Sigmoid colon (tissue), 7 donors: Measurements from ENCODE around the gene NFIA. TPM values are rescaled to one million over a fixed set of nuclear protein-coding genes. Genes with fewer than 3 reads are reported as not detected.

Experiments used
- DNase-seq: peaks from one replicate; pipeline ENCODE4 v3.0.0-alpha.2; 2019
- H3K27ac ChIP-seq, 4 donors: fragments of 200-600 bp; sonication (generic); one replicate each; pipeline ENCODE4 v1.5.1; 2016 to 2019; ENCODE audit warnings: mild to moderate bottlenecking in 1 of 4
- H3K27me3 ChIP-seq, 3 donors: fragments of 200-600 bp; sonication (generic); one replicate each; pipeline ENCODE4 v1.5.1; 2019; ENCODE audit warnings: mild to moderate bottlenecking in 1 of 3
- H3K36me3 ChIP-seq, 4 donors: fragments of 200-600 bp; sonication (generic); one replicate each; pipeline ENCODE4 v1.5.1; 2016 to 2019
- H3K4me1 ChIP-seq, 4 donors: fragments of 200-600 bp; sonication (generic); one replicate each; pipeline ENCODE4 v1.5.1; 2017 to 2019
- H3K4me3 ChIP-seq, 4 donors: fragments of 200-600 bp; sonication (generic); one replicate each; pipeline ENCODE4 v1.5.1; 2017 to 2019; ENCODE audit warnings: mild to moderate bottlenecking in 2 of 4, moderate library complexity in 1 of 4
- H3K9me3 ChIP-seq, 4 donors: fragments of 200-600 bp in 3 of 4; sonication (generic) in 3 of 4; one replicate each; pipeline versions ENCODE4 v1.5.1 to v1.6.1; 2013 to 2019
- EP300 ChIP-seq, 4 donors: sonication (generic); formaldehyde crosslinking; IDR thresholded peaks; one replicate each; pipeline ENCODE4 v1.6.1; 2017; ENCODE audit warnings: antibody characterized with exemption in 4 of 4
- POLR2A ChIP-seq, 2 donors: fragments of 450-650 bp; IDR thresholded peaks; one replicate each; pipeline ENCODE4 v1.6.1; 2016; ENCODE audit warnings: antibody characterized with exemption in 2 of 2, mild to moderate bottlenecking in 2 of 2, moderate library complexity in 2 of 2
- POLR2AphosphoS5 ChIP-seq, 4 donors: sonication (generic); formaldehyde crosslinking; IDR thresholded peaks; one replicate each; pipeline ENCODE4 v1.6.1; 2017; ENCODE audit warnings: antibody characterized with exemption in 4 of 4
- WGBS, 2 donors: extraction: QIAGEN DNeasy Blood & Tissue Kit; methylation state at CpG; one replicate each; pipeline ENCODE4 v1.1.7; 2013; 5-methylcytosine and 5-hydroxymethylcytosine counted together
- intact Hi-C: fragments of 100-400 bp; cut with DNase I; formaldehyde crosslinking; loops from one replicate; pipeline ENCODE4 v1.15.1; 2023
- polyA plus RNA-seq, 3 donors: library from polyadenylated mRNA; stranded (reverse); fragments of 200-250 nt; gene quantifications; one replicate each; pipeline ENCODE4 v1.2.3, GENCODE V29; 2013
- total RNA-seq, 4 donors: library from RNA; depleted of rRNA; stranded (reverse); fragments of >200 nt; gene quantifications; one replicate each; pipeline ENCODE4 v1.1.0, GENCODE V29; 2016
- TF ChIP-seq, protein P1 (sequence below), 4 experiments: fragments of 450-650 bp in 3 of 4; fragments of 200-600 bp in 1 of 4; IDR thresholded peaks; one replicate each; pipeline ENCODE4 v1.5.1; 2016 to 2019; ENCODE audit warnings: antibody characterized with exemption in 4 of 4, mild to moderate bottlenecking in 3 of 4, moderate library complexity in 2 of 4
- donor health status: healthy with polysubstance abuse.
- donor health status: Bipolar disorder and iron deficiency.
- donor health status: healthy.

The NFIA gene
- total and polyA plus RNA-seq, 7 donors: 2.3 to 154 (median 79.7) TPM

GRCh38 chr1:61051719-61052394 lies 30.5 kb upstream of the NFIA start:
- no peak for TF ChIP-seq POLR2A (IDR thresholded peaks at IDR 0.05)
- no peak for TF ChIP-seq POLR2AphosphoS5 (IDR thresholded peaks at IDR 0.05)
- no peak for TF ChIP-seq EP300 (IDR thresholded peaks at IDR 0.05)
- TF ChIP-seq, protein P1, sequence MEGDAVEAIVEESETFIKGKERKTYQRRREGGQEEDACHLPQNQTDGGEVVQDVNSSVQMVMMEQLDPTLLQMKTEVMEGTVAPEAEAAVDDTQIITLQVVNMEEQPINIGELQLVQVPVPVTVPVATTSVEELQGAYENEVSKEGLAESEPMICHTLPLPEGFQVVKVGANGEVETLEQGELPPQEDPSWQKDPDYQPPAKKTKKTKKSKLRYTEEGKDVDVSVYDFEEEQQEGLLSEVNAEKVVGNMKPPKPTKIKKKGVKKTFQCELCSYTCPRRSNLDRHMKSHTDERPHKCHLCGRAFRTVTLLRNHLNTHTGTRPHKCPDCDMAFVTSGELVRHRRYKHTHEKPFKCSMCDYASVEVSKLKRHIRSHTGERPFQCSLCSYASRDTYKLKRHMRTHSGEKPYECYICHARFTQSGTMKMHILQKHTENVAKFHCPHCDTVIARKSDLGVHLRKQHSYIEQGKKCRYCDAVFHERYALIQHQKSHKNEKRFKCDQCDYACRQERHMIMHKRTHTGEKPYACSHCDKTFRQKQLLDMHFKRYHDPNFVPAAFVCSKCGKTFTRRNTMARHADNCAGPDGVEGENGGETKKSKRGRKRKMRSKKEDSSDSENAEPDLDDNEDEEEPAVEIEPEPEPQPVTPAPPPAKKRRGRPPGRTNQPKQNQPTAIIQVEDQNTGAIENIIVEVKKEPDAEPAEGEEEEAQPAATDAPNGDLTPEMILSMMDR (IDR thresholded peaks at IDR 0.05): no peak
- peak overlapping the region in 3 of 4 donors; percentile 66 to 94 (median 88) for H3K4me3 ChIP-seq
- H3K36me3 ChIP-seq: no peaks in the 10 kb centered on the region
- peaks cover 0 to 58% (median 51%) of the 10 kb centered on the region in 4 donors for H3K4me1 ChIP-seq
- peak; percentile 76 for DNase-seq
- no peaks in the 10 kb centered on the region for H3K9me3 ChIP-seq
- peak overlapping the region; percentile 94 to 99 (median 98) for H3K27ac ChIP-seq
- intact Hi-C loops: loop anchor here (2.0 to 10.0 kb wide), 6 partner anchors 29 to 800 kb away; no protein-coding TSS in a partner anchor
- WGBS, 2 donors: 81 to 94% methylated on average over 23 of the region's 23 CpGs
- H3K27me3 ChIP-seq: no peaks in the 10 kb centered on the region

DNA sequence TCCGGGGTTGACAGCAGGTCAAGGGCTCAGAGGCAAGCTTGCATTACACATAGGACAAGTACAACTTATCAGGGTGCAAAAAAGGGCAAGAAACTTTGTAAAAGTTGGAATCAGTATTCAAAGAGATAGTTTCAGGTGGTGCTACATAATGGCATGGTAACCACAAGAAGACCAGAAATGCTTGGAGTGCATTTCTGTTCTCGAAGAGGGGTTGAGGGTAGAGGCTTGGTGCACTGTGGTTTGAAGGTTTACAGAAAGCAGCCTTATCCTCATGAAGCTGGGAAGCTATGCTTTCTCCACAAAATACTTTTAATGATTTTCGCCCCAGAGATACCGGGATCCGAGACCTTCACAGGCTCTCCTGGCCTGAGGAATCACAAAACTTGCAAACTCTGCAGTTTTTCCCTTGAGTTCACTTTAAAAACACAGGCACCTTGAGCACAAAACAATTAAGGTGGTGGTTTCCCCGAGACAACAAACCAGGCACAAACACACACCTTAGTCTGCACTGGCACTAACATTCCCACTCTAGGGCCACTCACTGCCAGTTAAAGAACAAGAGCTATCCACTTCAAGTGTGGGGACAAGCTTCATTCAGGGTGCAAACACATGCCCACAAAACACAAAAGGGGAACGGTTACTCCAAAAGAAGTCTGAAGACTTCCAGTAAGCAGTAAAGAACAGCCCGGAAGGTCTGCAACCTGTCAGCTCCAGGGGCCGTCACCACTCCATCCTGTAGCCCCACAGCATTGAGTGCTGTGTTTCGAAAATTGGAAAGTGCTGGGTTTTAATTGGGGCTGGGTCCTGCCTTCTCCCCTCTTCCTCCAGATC lies 29.8 kb upstream of the NFIA start:
- DNase-seq: no peak
- peak overlapping the region; percentile 94 to 99 (median 98) for H3K27ac ChIP-seq
- H3K9me3 ChIP-seq: no peaks in the 10 kb centered on the region
- no peaks in the 10 kb centered on the region for H3K27me3 ChIP-seq
- TF ChIP-seq POLR2AphosphoS5 (IDR thresholded peaks at IDR 0.05) (no peak), POLR2A (IDR thresholded peaks at IDR 0.05) (no peak), EP300 (IDR thresholded peaks at IDR 0.05) (no peak)
- TF ChIP-seq, protein P1 (IDR thresholded peaks at IDR 0.05): no peak
- intact Hi-C loops: loop anchor here (5.0 to 10.0 kb wide), 3 partner anchors 132 to 800 kb away; no protein-coding TSS in a partner anchor
- 64 to 85% methylated on average over 10 of the region's 10 CpGs for WGBS, 2 donors
- no peaks in the 10 kb centered on the region for H3K36me3 ChIP-seq
- peak overlapping the region in 2 of 4 donors; percentile 88 to 94 for H3K4me3 ChIP-seq
- H3K4me1 ChIP-seq: peaks cover 0 to 59% (median 52%) of the 10 kb centered on the region in 4 donors

- H3K27me3 ChIP-seq: no peaks in the 10 kb centered on the region
- intact Hi-C loops: loop anchor here (5.0 to 10.0 kb wide), 3 partner anchors 132 to 799 kb away; no protein-coding TSS in a partner anchor
- no peak for TF ChIP-seq POLR2AphosphoS5 (IDR thresholded peaks at IDR 0.05)
- no peak for TF ChIP-seq POLR2A (IDR thresholded peaks at IDR 0.05)
- no peak for TF ChIP-seq EP300 (IDR thresholded peaks at IDR 0.05)
- TF ChIP-seq, protein P1 (IDR thresholded peaks at IDR 0.05): no peak
- whole genome bisulfite sequencing, 2 donors: 39 to 50% methylated on average over 10 of the region's 10 CpGs
- peaks cover 0 to 64% (median 55%) of the 10 kb centered on the region in 4 donors for H3K4me1 ChIP-seq
- H3K9me3 ChIP-seq: no peaks in the 10 kb centered on the region
- peak overlapping the region; percentile 94 to 99 (median 98) for H3K27ac ChIP-seq
- DNase-seq: no peak
- no peaks in the 10 kb centered on the region for H3K36me3 ChIP-seq
- peak overlapping the region in 3 of 4 donors; percentile 40 to 45 (median 42) for H3K4me3 ChIP-seq
These were observed 29.1 kb upstream of the NFIA start for GRCh38 chr1:61053226-61053711.

GRCh38 chr1:61053712-61054600 lies 28.4 kb upstream of the NFIA start:
- TF ChIP-seq, protein P1 (IDR thresholded peaks at IDR 0.05): no peak
- no peak for TF ChIP-seq POLR2AphosphoS5 (IDR thresholded peaks at IDR 0.05)
- no peak for TF ChIP-seq POLR2A (IDR thresholded peaks at IDR 0.05)
- no peak for TF ChIP-seq EP300 (IDR thresholded peaks at IDR 0.05)
- DNase-seq: peak; percentile 68

More at GRCh38 chr1:61053712-61054600, 28.4 kb upstream of the NFIA start:
- no peaks in the 10 kb centered on the region for H3K9me3 ChIP-seq
- H3K36me3 ChIP-seq: no peaks in the 10 kb centered on the region
- no peaks in the 10 kb centered on the region for H3K27me3 ChIP-seq
- WGBS, 2 donors: 4 to 13% methylated on average over 54 of the region's 54 CpGs
- H3K4me3 ChIP-seq: peak overlapping the region in 3 of 4 donors; percentile 40 to 45 (median 42)
- H3K27ac ChIP-seq: peak overlapping the region; percentile 94 to 99 (median 98)
- intact Hi-C loops: loop anchor here (5.0 to 10.0 kb wide), 3 partner anchors 131 to 798 kb away; no protein-coding TSS in a partner anchor
- peaks cover 0 to 69% (median 57%) of the 10 kb centered on the region in 4 donors for H3K4me1 ChIP-seq
